Loucy (cell line): ENCODE measurements around the gene MYO18B.

Experiments used
- CTCF ChIP-seq: fragments of 200-600 bp; sonication (generic); conservative IDR thresholded peaks from 2 replicates; pipeline ENCODE4 v1.5.1; 2014; ENCODE audit warnings: mild to moderate bottlenecking, antibody characterized with exemption, low read length
- EZH2phosphoT487 ChIP-seq: fragments of 200-600 bp; IDR thresholded peaks from 2 replicates; pipeline ENCODE4 v1.6.1; 2018; ENCODE audit warnings: antibody characterized with exemption, mild to moderate bottlenecking, moderate library complexity, borderline replicate concordance

- TF ChIP-seq CTCF (no peak), EZH2phosphoT487 (no peak)
Measured at GRCh38 chr22:25829237-25829636, 87.2 kb downstream of the MYO18B start.
